H1 (cell line): ENCODE data around the gene TNNC1. TPM values are rescaled to one million over a fixed set of nuclear protein-coding genes. Genes with fewer than 3 reads are reported as not detected.

Source experiments
- CTCF ChIA-PET: fragments of 300-600 bp; sonication (Branson Sonifier 250); formaldehyde crosslinking; loops from one replicate; lab custom pipeline; 2021; ENCODE audit not compliant: partially characterized antibody; lab: Charles Lee
- POLR2A ChIA-PET: fragments of 300-600 bp; sonication (Branson Sonifier 250); formaldehyde crosslinking; loops from one replicate; lab custom pipeline; 2021; ENCODE audit warnings: inconsistent platforms; ENCODE audit not compliant: partially characterized antibody; lab: Charles Lee
- DNase-seq, 2 experiments: peaks; one replicate each; pipeline versions ENCODE4 v3.0.0 to v3.0.0-alpha.2; 2010 to 2022; ENCODE audit warnings: low spot score in 2 of 2, low read depth in 1 of 2, mixed read lengths in 1 of 2
- FAIRE-seq: peaks from 2 replicates; lab custom pipeline; 2011; peaks lifted over from hg19 to GRCh38; lab: Jason Lieb, UNC
- H2AFZ ChIP-seq: 2 replicates; pipeline ENCODE4 v1.8.1; 2012; ENCODE audit warnings: low read length, inconsistent platforms
- H2AK5ac ChIP-seq: 2 replicates; pipeline ENCODE4 v1.6.1; 2013; ENCODE audit warnings: low read depth, low read length
- H2BK120ac ChIP-seq: replicated peaks from 2 replicates; pipeline ENCODE3; 2013; ENCODE audit warnings: low read depth, low read length, inconsistent platforms
- H2BK12ac ChIP-seq: 2 replicates; pipeline ENCODE4 v1.6.1; 2013; ENCODE audit warnings: low read depth, low read length
- H2BK15ac ChIP-seq: 2 replicates; pipeline ENCODE4 v1.6.1; 2013; ENCODE audit warnings: low read length
- H2BK20ac ChIP-seq: 2 replicates; pipeline ENCODE4 v1.6.1; 2013; ENCODE audit warnings: low read length
- H2BK5ac ChIP-seq: 2 replicates; pipeline ENCODE4 v1.6.1; 2013; ENCODE audit warnings: low read depth, low read length
- H3K14ac ChIP-seq: 2 replicates; pipeline ENCODE4 v1.6.1; 2013; ENCODE audit warnings: inconsistent platforms; ENCODE audit not compliant: insufficient read length
- H3K18ac ChIP-seq: 2 replicates; pipeline ENCODE4 v1.6.1; 2013; ENCODE audit warnings: low read length; ENCODE audit errors: extremely low read depth
- H3K23ac ChIP-seq: 2 replicates; pipeline ENCODE4 v1.6.1; 2013; ENCODE audit warnings: inconsistent platforms; ENCODE audit not compliant: insufficient read length
- H3K23me2 ChIP-seq: 2 replicates; pipeline ENCODE4 v1.6.1; 2013; ENCODE audit warnings: low read depth, low read length
- H3K27ac ChIP-seq: 2 replicates; pipeline ENCODE4 v1.6.1; 2011; ENCODE audit warnings: low read depth, low read length, inconsistent platforms
- H3K27me3 ChIP-seq, 4 experiments: replicated peaks in 1 of 4; 1 replicate in 1 of 4; 2 replicates in 3 of 4; pipeline versions ENCODE4 v1.6.1 to v1.8.1; 2011 to 2013; ENCODE audit warnings: low read length in 3 of 4, mild to moderate bottlenecking in 3 of 4, inconsistent platforms in 2 of 4, mixed read lengths in 2 of 4, moderate library complexity in 1 of 4; ENCODE audit not compliant: control insufficient read depth in 3 of 4, insufficient read depth in 3 of 4; ENCODE audit errors: extremely low read depth in 1 of 4
- H3K36me3 ChIP-seq, 4 experiments: 2 replicates each; pipeline versions ENCODE4 v1.6.1 to v1.8.1; 2011 to 2013; ENCODE audit warnings: mild to moderate bottlenecking in 4 of 4, low read length in 3 of 4, moderate library complexity in 2 of 4, control low read depth in 1 of 4, inconsistent platforms in 1 of 4; ENCODE audit not compliant: insufficient read depth in 4 of 4, control insufficient read depth in 2 of 4
- H3K4ac ChIP-seq: replicated peaks from 2 replicates; pipeline ENCODE3; 2013; ENCODE audit warnings: low read length, low read depth, mixed read lengths, inconsistent platforms; ENCODE audit not compliant: insufficient read length
- H3K4me1 ChIP-seq, 4 experiments: replicated peaks in 1 of 4; 1 replicate in 1 of 4; 2 replicates in 3 of 4; pipeline versions ENCODE4 v1.6.1 to v1.8.1; 2011 to 2013; ENCODE audit warnings: low read length in 3 of 4, inconsistent platforms in 2 of 4, mixed read lengths in 1 of 4; ENCODE audit not compliant: insufficient read depth in 4 of 4, control insufficient read depth in 3 of 4
- H3K4me2 ChIP-seq, 2 experiments: 2 replicates each; pipeline versions ENCODE4 v1.6.1 to v1.8.1; 2011 to 2013; ENCODE audit warnings: low read depth in 2 of 2, low read length in 2 of 2, control low read depth in 1 of 2, inconsistent platforms in 1 of 2, mild to moderate bottlenecking in 1 of 2; ENCODE audit not compliant: insufficient read depth in 1 of 2
- H3K4me3 ChIP-seq, 4 experiments: fragments of 200-600, 300-600 bp in 1 of 4; sonication (generic), shearing (Covaris generic), sonication (Bioruptor Twin) in 1 of 4; 2 replicates each; pipeline versions ENCODE4 v1.5.1 to v1.8.1; 2011 to 2016; ENCODE audit warnings: low read length in 4 of 4, low read depth in 3 of 4, control low read depth in 2 of 4, inconsistent platforms in 2 of 4, mild to moderate bottlenecking in 2 of 4, mixed read lengths in 1 of 4, moderate library complexity in 1 of 4; ENCODE audit not compliant: insufficient read depth in 2 of 4; ENCODE audit errors: extremely low read depth in 1 of 4
- H3K56ac ChIP-seq: replicated peaks from 2 replicates; pipeline ENCODE3; 2013; ENCODE audit warnings: low read depth, mild to moderate bottlenecking, mixed read lengths, low read length, inconsistent platforms; ENCODE audit not compliant: insufficient read length
- H3K79me1 ChIP-seq: 2 replicates; pipeline ENCODE4 v1.6.1; 2013; ENCODE audit warnings: low read depth, low read length, control low read depth
- H3K79me2 ChIP-seq, 2 experiments: 2 replicates each; pipeline versions ENCODE4 v1.6.1 to v1.8.1; 2012 to 2013; ENCODE audit warnings: low read length in 2 of 2, mild to moderate bottlenecking in 2 of 2, inconsistent platforms in 1 of 2; ENCODE audit not compliant: insufficient read depth in 2 of 2, control insufficient read depth in 1 of 2
- H3K9ac ChIP-seq, 4 experiments: replicated peaks in 1 of 4; 1 replicate in 1 of 4; 2 replicates in 3 of 4; pipeline versions ENCODE4 v1.6.1 to v1.8.1; 2011 to 2013; ENCODE audit warnings: low read depth in 3 of 4, low read length in 3 of 4, control low read depth in 2 of 4, mild to moderate bottlenecking in 2 of 4, moderate library complexity in 2 of 4, inconsistent platforms in 1 of 4; ENCODE audit errors: extremely low read depth in 1 of 4
- H3K9me3 ChIP-seq, 2 experiments: 2 replicates each; pipeline versions ENCODE4 v1.6.1 to v1.8.1; 2012 to 2013; ENCODE audit warnings: mild to moderate bottlenecking in 2 of 2, moderate library complexity in 2 of 2, control low read depth in 1 of 2, inconsistent platforms in 1 of 2, low read depth in 1 of 2, low read length in 1 of 2, mixed read lengths in 1 of 2; ENCODE audit not compliant: insufficient read depth in 2 of 2
- H4K20me1 ChIP-seq, 2 experiments: replicated peaks in 1 of 2; 2 replicates each; pipeline versions ENCODE3 to v1.8.1; 2011 to 2013; ENCODE audit warnings: inconsistent platforms in 2 of 2, low read length in 2 of 2, mild to moderate bottlenecking in 1 of 2; ENCODE audit not compliant: insufficient read depth in 2 of 2, control insufficient read depth in 1 of 2
- H4K5ac ChIP-seq: 2 replicates; pipeline ENCODE4 v1.6.1; 2013; ENCODE audit warnings: low read length, low read depth, mixed read lengths, inconsistent platforms; ENCODE audit not compliant: insufficient read length
- H4K8ac ChIP-seq: 2 replicates; pipeline ENCODE4 v1.8.0; 2013; ENCODE audit warnings: mild to moderate bottlenecking, moderate library complexity, low read length, inconsistent platforms; ENCODE audit not compliant: insufficient read depth; ENCODE audit errors: extremely low read depth
- H4K91ac ChIP-seq: replicated peaks from 2 replicates; pipeline ENCODE3; 2013; ENCODE audit warnings: low read length, mixed read lengths, inconsistent platforms; ENCODE audit not compliant: insufficient read length
- ATF2 ChIP-seq: IDR thresholded peaks from 2 replicates; pipeline ENCODE4 v1.6.1; 2012; ENCODE audit warnings: low read length, inconsistent platforms
- BCL11A ChIP-seq, 2 experiments: IDR thresholded peaks; one replicate each; pipeline ENCODE4 v1.6.1; 2011; ENCODE audit warnings: low read depth in 2 of 2, low read length in 2 of 2, mild to moderate bottlenecking in 2 of 2
- CHD2 ChIP-seq: IDR thresholded peaks from 2 replicates; pipeline ENCODE4 v1.6.1; 2012; ENCODE audit warnings: low read length, improper control_type of control experiment
- CREB1 ChIP-seq: IDR thresholded peaks from 2 replicates; pipeline ENCODE4 v1.6.1; 2012; ENCODE audit warnings: inconsistent platforms
- E2F6 ChIP-seq: IDR thresholded peaks from 2 replicates; pipeline ENCODE4 v1.6.1; 2012; ENCODE audit warnings: inconsistent platforms
- JUN ChIP-seq: IDR thresholded peaks from 2 replicates; pipeline ENCODE4 v1.6.1; 2011; ENCODE audit warnings: low read depth, mild to moderate bottlenecking, improper control_type of control experiment, low read length
- KDM5A ChIP-seq: fragments of 200-600 bp; IDR thresholded peaks from 2 replicates; pipeline ENCODE4 v1.7.1; 2012; ENCODE audit warnings: mild to moderate bottlenecking, low read length, inconsistent platforms, mixed read lengths
- NRF1 ChIP-seq: IDR thresholded peaks from 2 replicates; pipeline ENCODE4 v1.6.1; 2011; ENCODE audit warnings: mild to moderate bottlenecking, low read depth, low read length, improper control_type of control experiment
- PHF8 ChIP-seq: fragments of 200-600 bp; sonication (generic); conservative IDR thresholded peaks from 2 replicates; pipeline ENCODE4 v1.7.1; 2012; ENCODE audit warnings: low read depth, mild to moderate bottlenecking, inconsistent platforms, low read length, moderate library complexity
- SAP30 ChIP-seq: fragments of 300-600 bp; sonication (generic); IDR thresholded peaks from 2 replicates; pipeline ENCODE4 v1.7.1; 2012; ENCODE audit warnings: low read length, moderate library complexity, mild to moderate bottlenecking, inconsistent platforms; ENCODE audit not compliant: insufficient read depth, insufficient replicate concordance
- SP4 ChIP-seq: IDR thresholded peaks from 2 replicates; pipeline ENCODE4 v1.6.1; 2012; ENCODE audit warnings: low read length, inconsistent platforms
- TEAD4 ChIP-seq: IDR thresholded peaks from 2 replicates; pipeline ENCODE4 v1.6.1; 2012; ENCODE audit warnings: low read depth, low read length, inconsistent platforms, mixed read lengths
- WGBS, 2 experiments: shearing (Covaris generic) in 1 of 2; methylation state at CpG; one replicate each; pipeline versions ENCODE4 v1.1.6 to v1.1.7; 2013 to 2015; ENCODE audit warnings: low lambda C conversion rate in 2 of 2, mixed read lengths in 2 of 2, inconsistent platforms in 1 of 2, low coverage in 1 of 2, missing lambda C conversion rate in 1 of 2; ENCODE audit not compliant: insufficient replicate concordance in 2 of 2, insufficient coverage in 1 of 2, insufficient read length in 1 of 2; ENCODE audit errors: extremely low coverage in 1 of 2, missing lambda C conversion rate in 1 of 2; 5-methylcytosine and 5-hydroxymethylcytosine counted together
- polyA plus RNA-seq, 7 experiments: library from polyadenylated mRNA; depleted of rRNA in 3 of 7; stranded (reverse) in 5 of 7; unstranded in 2 of 7; fragments of >200 nt in 5 of 7; fragments of 200-250 nt in 2 of 7; gene quantifications; 1 replicate in 5 of 7; 2 replicates in 1 of 7; 4 replicates in 1 of 7; pipeline versions ENCODE4 v1.2.1 to v1.2.3, GENCODE V29; 2011 to 2013; ENCODE audit warnings: missing spikeins in 2 of 7, mixed read lengths in 2 of 7
- total RNA-seq: library from RNA; stranded (reverse); fragmentation: NEBNext Ultra II Directional; extraction: Animal tissue kit (Norgen Biotek cat#: 25700); gene quantifications from 2 replicates; pipeline ENCODE4 v1.2.1, GENCODE V29; 2021

TNNC1 gene
- total and polyA plus RNA-seq, 2 of the 8 experiments (the other 6 are each of a cell fraction or from before 2014, with no cell fraction given), result 5.8 to 16.4 TPM

GRCh38 chr3:52422669-52423068, 31.2 kb downstream of the TNNC1 start:
- H3K9ac ChIP-seq, result no peak overlapping the region
- 87% methylated on average over 3 of the region's 3 CpGs; no CpG with 5 or more reads in 1 of the 2 experiments for WGBS, 2 experiments
- CTCF ChIA-PET, result interaction anchor here (0.6 to 3.2 kb wide), 5 partner anchors 9 to 369 kb away, joined by 3 to 9 read pairs (median 3); no protein-coding TSS in a partner anchor
- H3K27me3 ChIP-seq, result no peaks in the 10 kb centered on the region
- no peak overlapping the region for H3K23ac ChIP-seq
- H3K9me3 ChIP-seq, result no peaks in the 10 kb centered on the region
- H4K8ac ChIP-seq, result peak overlapping the region; percentile 35; the same call in 1 of the 2 replicates
- H4K5ac ChIP-seq, result no peak overlapping the region
- H2BK120ac ChIP-seq, result no peak overlapping the region
- H3K14ac ChIP-seq, result no peak overlapping the region
- H2BK12ac ChIP-seq, result no peak overlapping the region
- H3K56ac ChIP-seq, result no peak overlapping the region
- H2BK15ac ChIP-seq, result no peak overlapping the region
- H3K79me1 ChIP-seq, result no peaks in the 10 kb centered on the region
- H2BK20ac ChIP-seq, result no peak overlapping the region
- no peak overlapping the region for H4K91ac ChIP-seq
- H2AFZ ChIP-seq, result no peak overlapping the region
- peaks cover 0 to 3% (median 0%) of the 10 kb centered on the region in 4 experiments; a peak in 2 of 7 replicates for H3K4me1 ChIP-seq
- FAIRE-seq (no peak), DNase-seq (no peak)
- H3K18ac ChIP-seq, result no peak overlapping the region
- no peaks in the 10 kb centered on the region for H3K79me2 ChIP-seq
- H3K4me3 ChIP-seq, result no peak overlapping the region
- no peak overlapping the region for H3K4me2 ChIP-seq
- H3K36me3 ChIP-seq, result no peaks in the 10 kb centered on the region
- H3K4ac ChIP-seq, result no peak overlapping the region
- no peak overlapping the region for H3K27ac ChIP-seq
- no peaks in the 10 kb centered on the region for H3K23me2 ChIP-seq
- H4K20me1 ChIP-seq, result no peaks in the 10 kb centered on the region
- H2AK5ac ChIP-seq, result no peak overlapping the region
- H2BK5ac ChIP-seq, result no peak overlapping the region
- POLR2A ChIA-PET, result interaction anchor here (1.2 kb wide), 1 partner anchor 10 kb away, joined by 6 read pairs; no protein-coding TSS in a partner anchor
- TF ChIP-seq PHF8 (no peak), SP4 (no peak), CREB1 (no peak), KDM5A (no peak), ATF2 (no peak), JUN (no peak), SAP30 (no peak), CHD2 (no peak), E2F6 (no peak), TEAD4 (no peak), NRF1 (no peak), BCL11A (IDR thresholded peaks at IDR 0.05; ENCODE audit: low read depth in 2 of 2, low read length in 2 of 2) (no peak)
